Measurements from ENCODE around the gene CDKAL1. TPM values are rescaled to one million over a fixed set of nuclear protein-coding genes. Genes with fewer than 3 reads are reported as not detected.

CDKAL1 gene
- total and polyA plus RNA-seq, 2 of the 8 experiments (the other 6 are each of a cell fraction or from before 2014, with no cell fraction given): 8.4 to 24.6 TPM

- TF ChIP-seq, protein P1, sequence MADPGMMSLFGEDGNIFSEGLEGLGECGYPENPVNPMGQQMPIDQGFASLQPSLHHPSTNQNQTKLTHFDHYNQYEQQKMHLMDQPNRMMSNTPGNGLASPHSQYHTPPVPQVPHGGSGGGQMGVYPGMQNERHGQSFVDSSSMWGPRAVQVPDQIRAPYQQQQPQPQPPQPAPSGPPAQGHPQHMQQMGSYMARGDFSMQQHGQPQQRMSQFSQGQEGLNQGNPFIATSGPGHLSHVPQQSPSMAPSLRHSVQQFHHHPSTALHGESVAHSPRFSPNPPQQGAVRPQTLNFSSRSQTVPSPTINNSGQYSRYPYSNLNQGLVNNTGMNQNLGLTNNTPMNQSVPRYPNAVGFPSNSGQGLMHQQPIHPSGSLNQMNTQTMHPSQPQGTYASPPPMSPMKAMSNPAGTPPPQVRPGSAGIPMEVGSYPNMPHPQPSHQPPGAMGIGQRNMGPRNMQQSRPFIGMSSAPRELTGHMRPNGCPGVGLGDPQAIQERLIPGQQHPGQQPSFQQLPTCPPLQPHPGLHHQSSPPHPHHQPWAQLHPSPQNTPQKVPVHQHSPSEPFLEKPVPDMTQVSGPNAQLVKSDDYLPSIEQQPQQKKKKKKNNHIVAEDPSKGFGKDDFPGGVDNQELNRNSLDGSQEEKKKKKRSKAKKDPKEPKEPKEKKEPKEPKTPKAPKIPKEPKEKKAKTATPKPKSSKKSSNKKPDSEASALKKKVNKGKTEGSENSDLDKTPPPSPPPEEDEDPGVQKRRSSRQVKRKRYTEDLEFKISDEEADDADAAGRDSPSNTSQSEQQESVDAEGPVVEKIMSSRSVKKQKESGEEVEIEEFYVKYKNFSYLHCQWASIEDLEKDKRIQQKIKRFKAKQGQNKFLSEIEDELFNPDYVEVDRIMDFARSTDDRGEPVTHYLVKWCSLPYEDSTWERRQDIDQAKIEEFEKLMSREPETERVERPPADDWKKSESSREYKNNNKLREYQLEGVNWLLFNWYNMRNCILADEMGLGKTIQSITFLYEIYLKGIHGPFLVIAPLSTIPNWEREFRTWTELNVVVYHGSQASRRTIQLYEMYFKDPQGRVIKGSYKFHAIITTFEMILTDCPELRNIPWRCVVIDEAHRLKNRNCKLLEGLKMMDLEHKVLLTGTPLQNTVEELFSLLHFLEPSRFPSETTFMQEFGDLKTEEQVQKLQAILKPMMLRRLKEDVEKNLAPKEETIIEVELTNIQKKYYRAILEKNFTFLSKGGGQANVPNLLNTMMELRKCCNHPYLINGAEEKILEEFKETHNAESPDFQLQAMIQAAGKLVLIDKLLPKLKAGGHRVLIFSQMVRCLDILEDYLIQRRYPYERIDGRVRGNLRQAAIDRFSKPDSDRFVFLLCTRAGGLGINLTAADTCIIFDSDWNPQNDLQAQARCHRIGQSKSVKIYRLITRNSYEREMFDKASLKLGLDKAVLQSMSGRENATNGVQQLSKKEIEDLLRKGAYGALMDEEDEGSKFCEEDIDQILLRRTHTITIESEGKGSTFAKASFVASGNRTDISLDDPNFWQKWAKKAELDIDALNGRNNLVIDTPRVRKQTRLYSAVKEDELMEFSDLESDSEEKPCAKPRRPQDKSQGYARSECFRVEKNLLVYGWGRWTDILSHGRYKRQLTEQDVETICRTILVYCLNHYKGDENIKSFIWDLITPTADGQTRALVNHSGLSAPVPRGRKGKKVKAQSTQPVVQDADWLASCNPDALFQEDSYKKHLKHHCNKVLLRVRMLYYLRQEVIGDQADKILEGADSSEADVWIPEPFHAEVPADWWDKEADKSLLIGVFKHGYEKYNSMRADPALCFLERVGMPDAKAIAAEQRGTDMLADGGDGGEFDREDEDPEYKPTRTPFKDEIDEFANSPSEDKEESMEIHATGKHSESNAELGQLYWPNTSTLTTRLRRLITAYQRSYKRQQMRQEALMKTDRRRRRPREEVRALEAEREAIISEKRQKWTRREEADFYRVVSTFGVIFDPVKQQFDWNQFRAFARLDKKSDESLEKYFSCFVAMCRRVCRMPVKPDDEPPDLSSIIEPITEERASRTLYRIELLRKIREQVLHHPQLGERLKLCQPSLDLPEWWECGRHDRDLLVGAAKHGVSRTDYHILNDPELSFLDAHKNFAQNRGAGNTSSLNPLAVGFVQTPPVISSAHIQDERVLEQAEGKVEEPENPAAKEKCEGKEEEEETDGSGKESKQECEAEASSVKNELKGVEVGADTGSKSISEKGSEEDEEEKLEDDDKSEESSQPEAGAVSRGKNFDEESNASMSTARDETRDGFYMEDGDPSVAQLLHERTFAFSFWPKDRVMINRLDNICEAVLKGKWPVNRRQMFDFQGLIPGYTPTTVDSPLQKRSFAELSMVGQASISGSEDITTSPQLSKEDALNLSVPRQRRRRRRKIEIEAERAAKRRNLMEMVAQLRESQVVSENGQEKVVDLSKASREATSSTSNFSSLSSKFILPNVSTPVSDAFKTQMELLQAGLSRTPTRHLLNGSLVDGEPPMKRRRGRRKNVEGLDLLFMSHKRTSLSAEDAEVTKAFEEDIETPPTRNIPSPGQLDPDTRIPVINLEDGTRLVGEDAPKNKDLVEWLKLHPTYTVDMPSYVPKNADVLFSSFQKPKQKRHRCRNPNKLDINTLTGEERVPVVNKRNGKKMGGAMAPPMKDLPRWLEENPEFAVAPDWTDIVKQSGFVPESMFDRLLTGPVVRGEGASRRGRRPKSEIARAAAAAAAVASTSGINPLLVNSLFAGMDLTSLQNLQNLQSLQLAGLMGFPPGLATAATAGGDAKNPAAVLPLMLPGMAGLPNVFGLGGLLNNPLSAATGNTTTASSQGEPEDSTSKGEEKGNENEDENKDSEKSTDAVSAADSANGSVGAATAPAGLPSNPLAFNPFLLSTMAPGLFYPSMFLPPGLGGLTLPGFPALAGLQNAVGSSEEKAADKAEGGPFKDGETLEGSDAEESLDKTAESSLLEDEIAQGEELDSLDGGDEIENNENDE (IDR thresholded peaks at IDR 0.05; ENCODE audit: insufficient replicate concordance, low read length): no peak
- TF ChIP-seq HDAC6 (IDR thresholded peaks at IDR 0.05; ENCODE audit: low read depth, low read length) (no peak), HDAC2 (IDR thresholded peaks at IDR 0.05; ENCODE audit: borderline replicate concordance in 1 of 2, low read depth in 2 of 2, low read length in 2 of 2) (no peak), TAF7 (optimal IDR thresholded peaks at IDR 0.05; ENCODE audit: borderline replicate concordance, low read depth, low read length) (no peak), POLR2A (IDR thresholded peaks at IDR 0.05; ENCODE audit: control extremely low read depth in 1 of 2, low read depth in 2 of 2, low read length in 2 of 2) (no peak), CEBPB (IDR thresholded peaks at IDR 0.05; ENCODE audit: low read depth, low read length) (no peak), RXRA (IDR thresholded peaks at IDR 0.05; ENCODE audit: insufficient read depth, low read depth, low read length) (no peak), EGR1 (IDR thresholded peaks at IDR 0.05; ENCODE audit: borderline replicate concordance, low read depth, low read length) (no peak), KDM4A (IDR thresholded peaks at IDR 0.05; ENCODE audit: low read depth, low read length, severe bottlenecking) (no peak), BCL11A (IDR thresholded peaks at IDR 0.05; ENCODE audit: low read depth in 2 of 2, low read length in 2 of 2) (no peak), E2F6 (IDR thresholded peaks at IDR 0.05) (no peak)
Observed at GRCh38 chr6:21159465-21159864, 625.2 kb downstream of the CDKAL1 start (continued).

All from H1 (cell line).